ENCODE data around the gene MPV17. TPM values are rescaled to one million over a fixed set of nuclear protein-coding genes. Genes with fewer than 3 reads are reported as not detected.
"Not testable (repeated sequence)": the region's sequence is repeated elsewhere in the genome, so short reads cannot be mapped to it uniquely, and the experiment has no call there.

MPV17 gene, protein sequence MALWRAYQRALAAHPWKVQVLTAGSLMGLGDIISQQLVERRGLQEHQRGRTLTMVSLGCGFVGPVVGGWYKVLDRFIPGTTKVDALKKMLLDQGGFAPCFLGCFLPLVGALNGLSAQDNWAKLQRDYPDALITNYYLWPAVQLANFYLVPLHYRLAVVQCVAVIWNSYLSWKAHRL
- total RNA-seq, result 38.8 and 43.0 TPM in 2 replicates

DNA sequence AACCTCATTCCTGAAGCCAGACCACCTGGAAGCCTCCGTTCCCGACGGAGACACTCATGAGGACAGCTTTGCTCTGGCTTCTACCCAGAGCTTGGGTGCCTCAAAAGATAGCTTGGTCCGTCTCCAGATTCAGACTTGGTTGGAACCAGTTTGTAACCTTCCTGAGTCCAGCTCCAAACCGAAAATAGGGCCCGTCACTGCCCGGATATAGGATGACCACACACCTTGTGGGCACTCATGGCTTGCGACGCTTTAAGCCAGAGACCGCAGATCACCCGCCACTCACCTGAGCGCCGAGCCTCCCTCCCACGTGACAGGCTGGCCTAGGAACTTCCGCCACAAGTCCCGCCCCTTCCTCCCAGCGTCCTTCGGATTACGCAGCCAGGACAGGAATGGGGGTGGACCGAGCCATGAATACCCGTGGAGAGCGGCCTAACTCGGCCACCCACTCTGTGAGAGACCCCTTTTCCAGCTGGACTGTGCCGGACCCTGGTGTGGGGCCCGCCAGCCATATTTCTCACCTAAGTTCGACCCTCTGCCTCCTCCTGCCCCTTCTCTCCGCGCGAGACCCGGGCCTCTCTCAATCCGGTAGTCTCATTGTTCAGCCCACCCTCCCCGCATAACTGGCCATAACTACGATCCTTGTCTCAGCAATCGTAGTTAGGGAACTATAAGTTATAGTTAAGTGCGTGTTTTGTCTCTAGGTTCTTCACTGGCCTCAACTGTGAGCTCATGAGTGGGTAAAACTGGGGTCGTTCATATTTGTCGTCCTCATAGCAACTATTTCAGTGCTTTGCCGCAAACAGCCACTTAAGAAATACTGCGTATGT is at the start of gene MPV17:
TSS of gene MPV17 (minus strand) at position 332 of the 830 bp plus-strand sequence. CDS start 580 bp downstream, outside the sequence.
- DNase-seq (ENCODE audit: low read depth, low spot score), result peak; percentile 69

DNA sequence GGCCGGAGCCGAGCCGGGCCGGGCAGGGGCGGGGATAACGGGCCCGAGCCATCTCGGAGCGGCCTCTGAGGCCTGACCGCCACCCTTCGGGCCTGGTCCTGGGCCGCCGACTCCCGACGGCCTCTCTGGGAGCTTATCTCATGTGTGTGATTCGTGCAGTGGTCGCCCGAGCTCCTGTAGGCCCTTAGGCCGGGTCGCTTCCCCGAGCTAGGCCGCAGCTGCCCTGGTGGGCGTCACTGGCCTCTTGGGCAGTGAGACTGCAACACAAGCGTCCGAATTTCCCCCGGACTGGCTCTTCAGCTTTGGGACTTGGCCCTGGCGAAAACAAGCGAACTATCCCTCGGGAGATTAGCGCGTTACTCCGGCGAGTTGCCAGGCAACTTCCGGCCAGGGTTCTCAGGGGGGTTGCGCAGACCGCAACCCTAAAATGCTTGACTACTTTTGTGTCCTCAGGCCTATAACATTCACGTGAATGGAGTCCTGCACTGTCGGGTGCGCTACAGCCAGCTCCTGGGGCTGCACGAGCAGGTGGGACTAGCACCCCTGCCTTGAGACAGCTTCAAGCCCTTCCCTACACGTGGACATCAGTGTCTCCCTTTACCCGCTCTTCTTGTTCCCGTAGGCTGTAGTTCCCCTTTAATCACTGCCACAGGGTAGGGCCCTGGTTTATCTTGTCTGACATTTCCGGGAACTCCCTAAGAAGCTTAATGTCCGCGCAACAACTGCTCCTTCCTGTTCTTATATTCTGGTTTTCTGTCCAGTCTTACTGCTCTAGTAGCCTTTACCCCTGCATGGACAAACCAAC is 48.1 kb upstream of the MPV17 start:
- DNase-seq (ENCODE audit: low read depth, low spot score), result no peak

DNA sequence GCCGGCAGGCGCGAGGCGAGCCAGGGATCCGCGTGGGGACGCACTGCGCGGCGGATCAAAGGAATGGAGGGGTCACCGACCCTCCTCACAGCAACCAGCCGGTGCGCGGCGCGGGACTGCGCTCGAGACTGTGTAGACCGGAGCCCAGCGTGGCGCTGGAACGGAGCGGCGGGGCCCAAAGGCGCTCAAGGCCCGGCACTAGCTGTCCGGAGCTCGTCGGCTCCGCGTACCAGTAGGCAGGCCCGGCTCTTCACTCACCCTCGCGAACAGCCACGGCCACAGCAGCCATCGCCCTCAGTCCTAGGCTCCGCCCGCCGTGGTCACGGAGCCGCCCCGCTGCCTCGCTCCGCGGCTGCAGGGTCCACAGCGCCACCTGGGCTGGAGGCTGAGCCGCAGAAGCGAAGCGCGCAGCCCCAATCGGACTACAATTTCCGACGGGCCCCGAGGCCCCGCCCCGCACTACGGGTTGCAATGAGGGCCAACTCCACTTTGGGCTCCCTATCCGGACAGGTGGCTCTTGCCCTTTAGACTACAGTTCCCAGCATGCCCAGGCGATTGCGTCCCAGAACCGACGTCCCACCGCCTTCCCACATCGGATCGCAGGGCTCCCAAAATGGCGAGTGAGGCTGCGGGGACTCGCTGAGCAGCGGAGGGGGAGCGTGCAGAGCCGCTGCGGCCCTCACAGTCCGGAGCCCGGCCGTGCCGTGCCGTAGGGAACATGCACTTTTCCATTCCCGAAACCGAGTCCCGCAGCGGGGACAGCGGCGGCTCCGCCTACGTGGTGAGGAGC is 47.3 kb upstream of the MPV17 start, which contains the start of the genes EIF2B4 and SNX17:
TSS of gene EIF2B4 (minus strand) at position 313 of the 790 bp plus-strand sequence. CDS start at position 289, 24 bp downstream.
TSS of gene SNX17 (plus strand) at position 591 of the 790 bp plus-strand sequence. CDS start at position 719, 128 bp downstream.
- peak; percentile 96 for DNase-seq (ENCODE audit: low read depth, low spot score)

DNA sequence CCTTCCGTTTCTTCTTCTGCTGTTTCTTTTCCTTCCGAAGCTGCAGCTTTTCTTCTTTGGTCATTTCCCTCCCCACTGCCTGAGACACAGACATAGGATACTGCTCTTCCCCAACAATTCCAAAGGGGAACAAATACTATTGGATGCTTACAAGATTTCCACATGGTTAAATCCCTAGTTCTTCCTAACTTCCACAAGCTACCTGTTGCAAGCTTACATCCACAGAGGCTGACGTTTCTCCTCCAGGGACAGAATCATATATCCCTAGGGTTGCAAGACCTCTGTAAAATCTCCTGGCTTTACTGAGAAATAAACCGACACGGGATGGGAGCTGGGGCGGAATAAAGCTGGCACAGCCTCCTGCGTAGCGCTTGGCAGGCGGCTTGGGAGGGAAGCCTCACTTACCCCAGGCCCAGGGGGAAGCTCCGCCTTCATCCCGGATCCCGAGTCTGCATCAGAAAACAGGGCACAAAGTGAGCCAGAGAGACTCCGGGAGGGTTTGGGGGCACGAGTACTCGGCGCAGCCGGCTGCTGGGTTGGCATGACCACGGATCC is 46.7 kb upstream of the MPV17 start:
- DNase-seq (ENCODE audit: low read depth, low spot score), result no peak

DNA sequence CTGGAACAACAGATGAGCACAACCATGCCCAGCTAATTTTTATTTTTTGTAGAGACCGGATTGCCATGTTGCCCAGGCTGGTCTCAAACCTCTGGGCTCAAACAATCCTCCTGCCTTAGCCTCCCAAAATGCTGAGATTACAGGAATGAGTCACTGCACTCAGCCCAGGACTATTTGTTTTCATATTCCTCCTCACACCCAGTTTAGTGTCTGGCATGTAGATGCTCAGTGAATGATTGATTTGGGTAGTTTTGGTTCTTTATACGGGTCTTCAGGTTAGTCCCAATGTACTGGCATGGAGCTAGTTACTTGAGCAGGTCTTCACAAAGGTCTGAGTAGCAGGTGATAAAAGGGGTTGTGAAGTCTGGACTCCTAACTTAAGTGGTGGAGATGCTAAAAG is 41.0 kb upstream of the MPV17 start:
- no peak for DNase-seq (ENCODE audit: low read depth, low spot score)

DNA sequence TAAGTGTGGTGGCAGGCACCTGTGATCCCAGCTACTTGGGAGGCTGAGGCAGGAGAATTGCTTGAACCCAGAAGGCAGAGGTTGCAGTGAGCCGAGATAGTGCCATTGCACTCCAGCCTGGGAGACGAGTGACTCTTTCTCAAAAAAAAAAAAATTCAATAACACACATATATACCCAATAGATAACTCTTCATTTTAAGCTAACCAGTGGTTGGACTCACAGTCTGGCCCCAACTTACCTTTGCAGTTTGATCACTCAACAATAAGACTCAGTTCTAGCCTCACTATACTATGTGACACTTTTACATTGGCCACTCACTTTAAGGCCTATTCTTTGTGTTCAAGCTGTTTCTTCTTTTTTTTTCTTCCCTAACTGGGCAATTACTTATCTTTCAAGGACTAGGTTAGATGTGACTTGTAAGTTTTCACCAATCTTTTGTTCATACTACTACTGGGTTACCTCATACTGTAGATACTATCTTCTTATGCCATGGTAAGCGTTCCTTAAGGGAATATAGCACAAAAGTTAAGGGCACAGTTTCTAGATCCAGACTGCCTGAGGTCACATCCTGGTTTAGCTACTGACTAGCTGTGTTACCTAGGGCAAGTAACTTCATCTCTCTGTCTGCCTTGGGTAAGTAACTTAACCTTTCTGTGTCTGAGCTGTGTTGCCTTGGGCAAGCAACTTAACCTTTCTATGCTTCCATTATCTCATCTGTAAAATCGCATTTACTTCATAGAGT is 40.0 kb upstream of the MPV17 start:
- no peak for DNase-seq (ENCODE audit: low read depth, low spot score)

DNA sequence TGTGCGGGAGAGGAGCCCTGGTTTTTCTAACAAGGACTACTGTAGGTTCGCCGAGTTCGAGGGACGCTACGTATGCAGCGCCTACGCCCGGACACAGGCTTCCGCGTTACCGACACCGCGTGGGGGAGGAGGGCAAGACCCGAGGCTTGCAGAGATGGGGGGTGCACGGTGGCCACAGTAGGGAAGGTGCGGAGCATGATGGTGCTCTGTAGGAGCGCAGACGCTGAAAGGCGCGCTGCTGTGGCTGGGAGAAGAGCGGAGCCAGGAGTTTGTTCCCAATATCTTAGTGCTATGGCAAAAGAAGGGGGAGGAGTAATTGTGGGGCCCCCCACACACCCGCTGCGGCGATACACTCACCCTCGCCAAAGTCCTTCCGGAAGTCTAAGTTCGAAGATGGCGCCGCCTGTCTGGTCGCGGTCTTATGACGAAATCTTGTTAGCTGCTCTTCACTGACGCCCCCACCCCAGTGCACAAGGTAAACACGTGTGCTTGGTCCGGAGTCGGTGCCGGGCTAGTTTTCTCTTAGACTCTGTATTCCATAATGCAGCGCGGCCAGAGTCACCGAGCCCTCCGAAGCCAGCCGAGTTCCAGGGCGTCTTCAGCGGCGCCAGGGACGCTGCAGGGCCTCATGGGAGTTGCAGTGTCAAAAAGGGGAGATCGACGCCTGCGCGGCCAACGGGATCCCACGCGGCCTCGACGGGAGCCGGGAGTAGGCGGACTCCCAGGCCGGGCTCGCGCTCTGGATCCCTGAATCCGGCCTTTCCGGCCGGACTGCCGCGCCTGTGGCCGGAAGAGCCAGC is 33.7 kb upstream of the MPV17 start, which contains the start of gene GTF3C2:
TSS of gene GTF3C2 (minus strand) at position 383 of the 800 bp plus-strand sequence. CDS start 13,210 bp downstream, outside the sequence.
- DNase-seq (ENCODE audit: low read depth, low spot score), result peak; percentile 86

DNA sequence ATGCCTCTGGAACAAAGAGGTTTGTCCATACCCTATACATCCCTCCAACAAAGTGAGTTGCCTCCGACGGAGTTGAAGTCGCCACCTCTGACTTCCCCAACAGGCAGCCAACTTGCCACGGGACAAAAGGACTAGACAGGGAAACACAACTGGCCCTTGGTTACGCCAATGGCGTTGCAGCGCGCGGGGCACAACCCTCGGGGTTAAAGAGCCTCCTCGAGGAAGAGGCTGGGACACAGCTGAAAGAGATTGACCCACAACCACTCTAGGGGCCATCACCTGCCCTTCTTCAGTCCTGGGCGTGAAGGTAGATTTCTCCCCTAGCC is 33.1 kb upstream of the MPV17 start:
- DNase-seq (ENCODE audit: low read depth, low spot score), result no peak

DNA sequence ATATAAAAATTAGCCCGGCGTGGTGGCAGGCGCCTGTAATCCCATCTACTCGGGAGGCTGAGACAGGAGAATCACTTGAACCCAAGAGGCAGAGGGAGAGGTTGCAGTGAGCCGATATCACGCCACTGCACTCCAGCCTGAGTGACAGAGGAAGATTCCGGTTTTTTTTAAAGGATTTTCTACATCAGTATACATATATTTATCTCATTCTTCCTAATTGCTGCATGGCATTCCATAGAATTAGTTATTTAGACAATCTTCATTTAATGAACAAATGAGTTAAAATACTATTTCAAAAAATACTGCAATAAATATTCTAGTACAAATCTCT is 31.7 kb upstream of the MPV17 start:
- DNase-seq (ENCODE audit: low read depth, low spot score), result no peak

DNA sequence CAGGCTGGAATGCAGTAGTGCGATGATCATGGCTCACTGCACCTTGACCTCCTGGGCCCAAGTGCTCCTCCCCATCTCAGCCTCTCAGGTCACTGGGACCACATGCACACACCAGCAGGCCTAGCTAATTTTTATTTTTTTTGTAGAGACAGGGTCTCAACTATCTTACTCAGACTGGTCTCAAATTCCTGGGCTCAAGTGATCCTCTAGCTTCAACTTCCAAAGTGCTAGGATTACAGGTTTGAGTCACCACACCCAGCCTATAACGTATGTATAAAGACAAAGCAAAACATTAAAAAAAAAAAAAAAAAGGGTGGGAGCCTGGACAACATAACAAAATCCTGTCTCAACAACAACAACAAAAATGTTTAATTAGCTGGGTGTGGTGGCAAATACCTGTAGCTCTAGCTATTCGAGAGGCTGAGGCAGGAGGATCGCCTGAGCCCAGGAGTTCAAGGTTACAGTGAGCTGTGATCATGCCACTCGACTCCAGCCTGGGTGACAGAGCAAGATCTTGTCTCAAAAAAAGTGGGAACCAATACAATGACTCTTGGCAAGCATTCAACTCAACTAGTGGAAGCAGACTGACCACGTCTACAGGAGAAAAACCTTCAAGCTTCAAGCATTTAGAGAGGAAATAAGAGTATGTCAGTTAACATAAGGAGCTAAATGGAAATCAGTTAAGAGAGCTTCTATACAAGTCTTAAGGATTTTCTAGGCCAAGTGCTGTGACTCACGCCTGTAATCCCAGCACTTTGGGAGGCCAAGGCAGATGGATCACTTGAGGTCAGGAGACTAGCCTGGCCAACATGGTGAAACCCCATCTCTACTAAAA is 31.1 kb upstream of the MPV17 start:
- DNase-seq (ENCODE audit: low read depth, low spot score), result no peak

DNA sequence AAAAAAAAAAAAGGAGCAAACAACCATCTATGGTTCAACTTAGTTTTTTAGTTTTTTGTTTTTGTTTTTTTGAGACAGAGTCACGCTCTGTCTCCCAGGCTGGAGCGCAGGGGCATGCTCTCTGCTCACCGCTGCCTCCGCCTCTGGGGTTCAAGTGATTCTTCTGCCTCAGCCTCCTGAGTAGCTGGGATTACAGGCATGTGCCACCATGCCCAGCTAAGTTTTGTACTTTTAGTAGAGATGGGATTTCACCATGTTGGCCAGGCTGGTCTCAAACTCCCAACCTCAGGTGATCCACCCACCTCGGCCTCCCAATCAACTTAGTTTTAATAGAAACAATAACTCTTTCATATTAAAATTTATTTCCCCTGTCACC is 30.5 kb upstream of the MPV17 start:
- not testable (repeated sequence) for DNase-seq (ENCODE audit: low read depth, low spot score)

DNA sequence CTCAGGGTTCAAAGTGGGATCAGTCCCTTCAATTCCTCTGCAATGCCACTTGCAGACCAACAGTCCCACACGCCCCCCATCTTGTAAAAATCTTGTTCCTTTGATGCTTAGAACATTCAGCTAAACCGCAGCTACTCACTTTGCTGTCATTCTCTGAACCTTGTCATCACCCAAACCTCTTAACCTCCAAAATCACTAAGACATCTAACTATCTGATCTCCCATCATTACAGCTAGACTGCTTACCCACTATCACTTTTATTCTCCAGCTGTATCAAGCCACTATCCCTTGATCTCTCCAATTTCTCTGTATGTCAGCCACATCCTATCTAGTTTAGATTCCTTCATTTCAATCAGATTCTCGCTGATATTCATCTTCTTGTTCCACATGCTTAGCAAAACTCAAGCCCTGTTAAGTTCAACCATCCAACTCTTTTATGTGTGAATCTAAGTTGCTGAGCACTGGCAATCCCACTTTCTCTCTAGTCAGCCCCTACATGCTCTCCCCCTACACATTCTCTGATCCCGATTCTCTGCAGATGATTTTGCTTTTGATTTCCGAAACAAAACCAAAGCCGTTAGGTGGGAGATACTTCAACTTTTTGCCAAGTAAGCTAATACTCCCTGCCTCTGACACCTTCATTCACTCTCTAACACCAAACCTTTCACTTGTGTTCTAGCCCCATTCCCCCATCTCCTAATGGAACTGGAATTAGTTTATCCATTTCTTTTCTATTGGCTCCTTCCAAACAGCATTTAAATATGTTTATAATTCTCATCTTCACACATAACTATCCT is 29.1 kb upstream of the MPV17 start:
- no peak for DNase-seq (ENCODE audit: low read depth, low spot score)

DNA sequence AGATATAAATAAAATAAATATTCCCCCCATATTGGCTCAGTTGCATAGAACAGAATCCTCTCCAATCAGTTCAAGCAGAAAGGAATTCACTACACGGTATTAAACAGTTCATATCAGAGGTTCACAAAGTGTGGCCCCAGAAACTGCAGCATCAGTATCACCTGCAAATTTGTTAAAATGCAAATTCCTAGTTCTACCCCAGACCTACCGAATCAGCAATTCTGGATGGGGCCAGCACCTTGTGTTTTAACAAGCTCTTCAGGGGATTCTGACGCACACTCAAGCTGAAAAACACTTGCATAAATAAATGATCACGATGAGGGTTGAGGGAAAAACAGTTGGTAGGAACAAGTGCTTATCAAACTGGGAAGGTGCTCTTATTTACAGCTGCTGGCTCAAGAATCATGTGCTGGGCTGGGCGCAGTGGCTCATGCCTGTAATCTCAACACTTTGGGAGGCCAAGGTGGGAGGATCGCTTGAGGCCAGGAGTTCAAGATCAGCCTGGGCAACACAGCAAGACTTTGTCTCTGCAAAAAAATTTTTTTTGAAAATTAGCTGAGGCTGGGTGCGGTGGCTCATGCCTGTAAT is 27.3 kb upstream of the MPV17 start:
- no peak for DNase-seq (ENCODE audit: low read depth, low spot score)

DNA sequence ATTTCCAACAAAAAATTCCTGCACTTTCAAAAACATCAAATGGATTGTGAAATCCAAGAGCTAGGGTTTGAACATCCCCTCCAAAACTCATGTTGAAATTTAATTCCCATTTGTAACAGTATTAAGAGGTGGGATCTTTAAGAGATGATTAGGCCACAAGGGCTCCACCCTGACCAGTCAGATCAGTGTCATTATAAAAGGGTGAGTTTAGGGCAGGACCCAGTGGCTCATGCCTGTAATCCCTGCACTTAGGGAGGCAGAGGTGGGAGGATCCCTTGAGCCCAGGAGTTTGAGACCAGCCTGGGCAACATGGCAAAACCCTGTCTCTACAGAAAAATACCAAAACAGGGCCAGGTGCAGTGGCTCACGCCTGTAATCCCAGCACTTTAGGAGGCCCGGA is 24.7 kb upstream of the MPV17 start:
- DNase-seq (ENCODE audit: low read depth, low spot score), result no peak

DNA sequence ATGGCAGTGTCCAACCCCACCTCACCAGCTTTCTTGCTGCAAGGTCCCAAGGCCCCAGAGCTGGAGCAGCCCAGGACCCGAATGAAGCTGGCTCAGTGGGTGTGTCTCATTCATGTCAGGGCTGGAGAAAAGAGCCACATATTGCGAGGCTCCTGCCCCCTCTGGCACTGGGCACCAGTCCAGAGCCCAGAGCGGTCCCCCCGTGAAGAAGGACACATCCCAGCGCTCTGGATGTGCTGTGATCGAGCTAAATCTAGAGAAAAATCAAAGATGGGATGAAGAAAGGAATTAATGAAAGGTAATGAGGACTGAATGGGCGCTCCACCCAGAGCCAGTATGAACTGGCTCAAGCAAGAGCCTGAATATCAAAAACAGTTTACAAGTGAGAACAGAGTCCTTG is 13.3 kb upstream of the MPV17 start:
- no peak for DNase-seq (ENCODE audit: low read depth, low spot score)

DNA sequence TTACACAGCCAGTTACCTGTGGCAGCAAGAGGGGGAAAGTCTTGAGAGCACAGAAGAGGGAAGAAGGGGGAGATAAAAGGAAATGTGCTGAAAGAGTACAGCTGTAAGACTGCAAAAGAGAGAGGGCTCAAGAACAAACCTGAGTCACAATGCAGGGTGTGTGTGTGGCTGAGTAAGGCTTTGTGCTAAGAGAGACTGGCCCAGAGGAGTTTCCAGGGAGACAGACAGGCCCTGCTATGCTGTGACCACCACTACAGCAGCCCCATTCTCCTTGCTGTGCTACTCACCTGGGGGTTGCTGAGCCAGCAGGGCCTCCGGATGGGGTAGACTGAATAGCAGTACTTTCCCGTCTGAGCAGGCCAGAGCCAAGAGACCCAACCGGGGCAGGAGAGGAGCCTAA is 12.4 kb upstream of the MPV17 start:
- DNase-seq (ENCODE audit: low read depth, low spot score), result no peak

DNA sequence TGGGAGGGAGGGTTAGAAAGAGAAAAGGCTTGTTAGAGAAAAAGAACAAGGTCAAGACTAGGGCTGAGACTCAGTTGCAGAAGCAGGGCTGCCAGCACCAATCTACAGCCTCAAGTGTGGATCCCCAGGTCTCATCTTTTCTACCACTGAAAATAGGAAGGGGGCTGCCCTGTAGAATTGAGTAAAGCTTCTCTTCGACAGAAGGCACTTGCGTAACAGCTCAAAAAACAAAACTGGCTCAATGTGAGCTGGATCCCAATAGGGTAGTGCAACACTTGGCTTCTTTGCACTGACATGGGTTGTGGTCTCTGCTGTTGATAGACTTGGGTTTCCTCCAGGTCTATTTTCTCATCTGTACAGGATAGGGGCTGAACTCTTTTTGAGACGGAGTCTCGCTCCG is 1.8 kb upstream of the MPV17 start:
- no peak for DNase-seq (ENCODE audit: low read depth, low spot score)

All from pulmonary artery endothelial cell (primary cell).